Astrocyte (in vitro differentiated cells and primary cell): ENCODE data around the gene BORCS5.

Source experiments
- CTCF ChIP-seq: IDR thresholded peaks from 2 replicates; pipeline ENCODE4 v1.5.1; 2011; ENCODE audit warnings: low read depth, mild to moderate bottlenecking, inconsistent platforms, low read length, moderate library complexity; ENCODE audit not compliant: insufficient read depth
- EZH2 ChIP-seq: IDR thresholded peaks from 2 replicates; pipeline ENCODE4 v1.6.1; 2012; ENCODE audit warnings: mild to moderate bottlenecking, low read length, inconsistent platforms; ENCODE audit not compliant: insufficient read depth

GRCh38 chr12:12387501-12387900 is 30.6 kb downstream of the BORCS5 start:
- TF ChIP-seq CTCF (no peak), EZH2 (no peak)
